ENCODE data around the gene PRDM2.

DNA sequence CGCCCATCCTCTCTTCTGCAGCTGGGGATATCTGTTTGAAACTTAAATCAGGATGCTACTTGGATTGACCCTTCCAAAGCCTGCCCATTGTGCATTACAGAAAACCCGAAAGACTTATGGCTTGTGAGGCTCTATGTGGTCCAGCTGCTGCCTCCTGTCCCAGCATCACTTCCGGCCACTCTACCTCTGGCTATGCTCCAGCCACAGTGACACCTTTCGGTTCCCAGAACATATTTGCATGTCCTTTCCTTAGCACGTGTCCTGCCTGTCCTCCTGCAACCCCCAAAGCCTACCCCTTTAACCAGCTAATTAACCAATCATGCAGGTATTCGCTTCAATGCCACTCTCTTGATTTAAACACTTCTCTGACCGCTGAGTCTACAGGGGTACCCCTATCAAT is 167.6 kb downstream of the PRDM2 start:
- TF ChIP-seq CTCF (IDR thresholded peaks at IDR 0.05; ENCODE audit: insufficient read depth, low read length, poor library complexity, severe bottlenecking) = no peak
- TF ChIP-seq EZH2phosphoT487 (conservative IDR thresholded peaks at IDR 0.05; ENCODE audit: low read length) = no peak

Data from SU-DHL-6 (cell line).